Endothelial cell of umbilical vein (primary cell): ENCODE measurements around the gene MAG. TPM values are rescaled to one million over a fixed set of nuclear protein-coding genes. Genes with fewer than 3 reads are reported as not detected.

ENCODE experiments used
- BruUV-seq: library from RNA; stranded (reverse); fragments of 400-500 nt; replicated peaks from 2 replicates; lab custom pipeline; 2021; lab: Mats Ljungman, UMichigan
- CTCF ChIA-PET: fragments of 300-600, 350-600 bp; sonication (Branson Sonifier 250); formaldehyde crosslinking; loops from one replicate; lab custom pipeline; 2021; ENCODE audit warnings: antibody characterized with exemption, inconsistent platforms; lab: Charles Lee
- POLR2A ChIA-PET: fragments of 300-600, 350-600 bp; sonication (Branson Sonifier 250); formaldehyde crosslinking; loops from one replicate; lab custom pipeline; 2021; ENCODE audit warnings: antibody characterized with exemption, inconsistent platforms; lab: Charles Lee
- DNase-seq: peaks from one replicate; pipeline ENCODE4 v3.0.0-alpha.2; 2011; ENCODE audit warnings: low read depth, low spot score
- FAIRE-seq: peaks from 2 replicates; lab custom pipeline; 2011; peaks lifted over from hg19 to GRCh38; lab: Jason Lieb, UNC
- H2AFZ ChIP-seq: 2 replicates; pipeline ENCODE4 v1.6.0; 2012; ENCODE audit warnings: low read depth, low read length, control low read depth, inconsistent platforms
- H3K27ac ChIP-seq: 2 replicates; pipeline ENCODE4 v1.5.1; 2011; ENCODE audit warnings: low read depth, mild to moderate bottlenecking, control low read depth, low read length, moderate library complexity; ENCODE audit not compliant: insufficient read depth
- H3K27me3 ChIP-seq, 2 experiments: 2 replicates each; pipeline versions ENCODE4 v1.6.0 to v1.6.1; 2011; ENCODE audit warnings: low read length in 2 of 2, mixed read lengths in 1 of 2; ENCODE audit not compliant: control insufficient read depth in 2 of 2, insufficient read depth in 2 of 2
- H3K36me3 ChIP-seq, 2 experiments: 2 replicates in 1 of 2; 3 replicates in 1 of 2; pipeline ENCODE4 v1.5.1; 2011; ENCODE audit warnings: low read length in 2 of 2, mild to moderate bottlenecking in 1 of 2, moderate library complexity in 1 of 2; ENCODE audit not compliant: control insufficient read depth in 2 of 2, insufficient read depth in 2 of 2; ENCODE audit errors: extremely low read depth in 1 of 2
- H3K4me1 ChIP-seq: 3 replicates; pipeline ENCODE4 v1.5.1; 2011; ENCODE audit warnings: mild to moderate bottlenecking, low read length; ENCODE audit not compliant: control insufficient read depth, insufficient read depth; ENCODE audit errors: extremely low read depth
- H3K4me2 ChIP-seq: 2 replicates; pipeline ENCODE4 v1.6.1; 2011; ENCODE audit warnings: low read length, control low read depth, mixed read lengths; ENCODE audit not compliant: insufficient read depth
- H3K4me3 ChIP-seq, 3 experiments: fragments of 200-600 bp in 1 of 3; sonication (generic), shearing (Covaris generic) in 1 of 3; replicated peaks in 1 of 3; 2 replicates each; pipeline ENCODE4 v1.5.1; 2011 to 2016; ENCODE audit warnings: control low read depth in 3 of 3, low read length in 3 of 3, mild to moderate bottlenecking in 2 of 3, inconsistent platforms in 1 of 3, low read depth in 1 of 3, moderate library complexity in 1 of 3; ENCODE audit not compliant: insufficient read depth in 1 of 3
- H3K79me2 ChIP-seq: 2 replicates; pipeline ENCODE4 v1.6.0; 2012; ENCODE audit warnings: low read length, inconsistent platforms; ENCODE audit not compliant: control insufficient read depth, insufficient read depth
- H3K9ac ChIP-seq: replicated peaks from 2 replicates; pipeline ENCODE3; 2011; ENCODE audit warnings: low read length, control low read depth; ENCODE audit not compliant: insufficient read depth; ENCODE audit errors: extremely low read depth
- H3K9me1 ChIP-seq: replicated peaks from 3 replicates; pipeline ENCODE4 v1.6.0; 2011; ENCODE audit warnings: mild to moderate bottlenecking, low read length; ENCODE audit not compliant: control insufficient read depth, insufficient read depth; ENCODE audit errors: extremely low read depth
- H3K9me3 ChIP-seq: replicated peaks from 2 replicates; pipeline ENCODE4 v1.5.1; 2012; ENCODE audit warnings: low read length, inconsistent platforms; ENCODE audit not compliant: control insufficient read depth, insufficient read depth
- H4K20me1 ChIP-seq: replicated peaks from 2 replicates; pipeline ENCODE3; 2011; ENCODE audit warnings: mild to moderate bottlenecking, low read length; ENCODE audit not compliant: control insufficient read depth, insufficient read depth; ENCODE audit errors: extremely low read depth
- CTCF ChIP-seq, 2 donors: IDR thresholded peaks; 1 replicate in 1 of 2; 2 replicates in 1 of 2; pipeline ENCODE4 v1.5.1; 2011; ENCODE audit warnings: low read length in 2 of 2, mild to moderate bottlenecking in 2 of 2, moderate library complexity in 2 of 2, control low read depth in 1 of 2, inconsistent platforms in 1 of 2, low read depth in 1 of 2; ENCODE audit not compliant: insufficient read depth in 1 of 2; ENCODE audit errors: extremely low read depth in 1 of 2
- EZH2 ChIP-seq: IDR thresholded peaks from 2 replicates; pipeline ENCODE4 v1.6.1; 2012; ENCODE audit warnings: borderline replicate concordance, low read depth, mild to moderate bottlenecking, moderate library complexity, low read length, inconsistent platforms; ENCODE audit not compliant: severe bottlenecking
- FOS ChIP-seq: IDR thresholded peaks from 2 replicates; pipeline ENCODE4 v1.6.1; 2011; ENCODE audit warnings: mild to moderate bottlenecking, low read length, moderate library complexity, borderline replicate concordance; ENCODE audit not compliant: insufficient read depth
- GATA2 ChIP-seq: IDR thresholded peaks from 2 replicates; pipeline ENCODE4 v1.7.0; 2011; ENCODE audit warnings: low read depth, mild to moderate bottlenecking, moderate library complexity, mixed read lengths, low read length; ENCODE audit not compliant: insufficient read length, insufficient read depth
- JUN ChIP-seq: IDR thresholded peaks from 2 replicates; pipeline ENCODE4 v1.6.1; 2011; ENCODE audit warnings: borderline replicate concordance, low read depth; ENCODE audit not compliant: insufficient read length, insufficient read depth
- MAX ChIP-seq: IDR thresholded peaks from 2 replicates; pipeline ENCODE4 v1.6.1; 2011; ENCODE audit not compliant: insufficient read depth, insufficient read length
- MYC ChIP-seq: IDR thresholded peaks from one replicate; pipeline ENCODE4 v1.6.1; 2011; ENCODE audit warnings: mild to moderate bottlenecking, low read depth, low read length
- POLR2A ChIP-seq: IDR thresholded peaks from 2 replicates; pipeline ENCODE4 v1.6.1; 2012; ENCODE audit warnings: low read depth, mild to moderate bottlenecking, control low read depth, low read length
- POLR2AphosphoS5 ChIP-seq: IDR thresholded peaks from 2 replicates; pipeline ENCODE4 v1.6.1; 2012; ENCODE audit warnings: low read depth, mild to moderate bottlenecking, control low read depth, low read length, moderate library complexity; ENCODE audit not compliant: insufficient read depth
- dilution Hi-C: fragments of 300-500 bp; cut with MboI; formaldehyde crosslinking; loops from one replicate; pipeline ENCODE4 v1.15.0; 2019; ENCODE audit warnings: low sequenced_read_pairs; ENCODE audit not compliant: extremely low pct_ligation_motif_present
- intact Hi-C: fragments of 100-400 bp; cut with micrococcal nuclease; formaldehyde crosslinking; loops from one replicate; pipeline ENCODE4 v1.10.0; 2022
- polyA plus RNA-seq, 4 experiments: library from polyadenylated mRNA; depleted of rRNA in 3 of 4; stranded (reverse) in 3 of 4; unstranded in 1 of 4; fragments of >200 nt; gene quantifications; 2 replicates each; pipeline versions ENCODE4 v1.2.1 to v1.2.3, GENCODE V29; 2011 to 2012; ENCODE audit warnings: missing spikeins in 1 of 4
- total RNA-seq: library from RNA; stranded (reverse); gene quantifications from 2 replicates; pipeline ENCODE4 v1.2.3, GENCODE V29; 2021

Gene MAG
- total and polyA plus RNA-seq, 2 donors (not counting 3 experiments of a cell fraction or from before 2014, with no cell fraction given): not detected

GRCh38 chr19:35355791-35356460 lies 64.0 kb downstream of the MAG start:
- H3K9ac ChIP-seq: no peak overlapping the region
- no peak overlapping the region for H2AFZ ChIP-seq
- H3K36me3 ChIP-seq: no peaks in the 10 kb centered on the region
- no TSS peak for BruUV-seq
- dilution Hi-C loops: no loop called here
- no peaks in the 10 kb centered on the region for H3K9me3 ChIP-seq
- no peaks in the 10 kb centered on the region for H4K20me1 ChIP-seq
- no peaks in the 10 kb centered on the region for H3K79me2 ChIP-seq
- H3K9me1 ChIP-seq: no peaks in the 10 kb centered on the region
- CTCF ChIA-PET: interaction anchor here (0.6 to 6.9 kb wide), 3 partner anchors 7 to 363 kb away, joined by 3 to 118 read pairs (median 3); no protein-coding TSS in a partner anchor
- FAIRE-seq (no peak), DNase-seq (no peak)
- no peak overlapping the region for H3K27ac ChIP-seq
- intact Hi-C loops: no loop called here
- no peak overlapping the region for H3K4me2 ChIP-seq
- no peak overlapping the region for H3K4me3 ChIP-seq
- no peaks in the 10 kb centered on the region for H3K4me1 ChIP-seq
- POLR2A ChIA-PET: no interaction called here
- no peaks in the 10 kb centered on the region for H3K27me3 ChIP-seq
- no peak for TF ChIP-seq JUN
- no peak for TF ChIP-seq EZH2
- no peak for TF ChIP-seq POLR2A
- no peak for TF ChIP-seq FOS
- TF ChIP-seq POLR2AphosphoS5: no peak
- no peak for TF ChIP-seq MYC
- TF ChIP-seq CTCF (IDR thresholded peaks at IDR 0.05; ENCODE audit: extremely low read depth in 1 of 2, insufficient read depth in 1 of 2, low read depth in 1 of 2, low read length in 2 of 2): no peak
- TF ChIP-seq GATA2: no peak
- TF ChIP-seq MAX: no peak
